GM12878 (cell line): ENCODE data around the gene CNTNAP2. TPM values are rescaled to one million over a fixed set of nuclear protein-coding genes. Genes with fewer than 3 reads are reported as not detected.

Source experiments
- ATAC-seq: fragments of 200-7000 bp; cut with Tn5 transposase; 3 replicates; pipeline ENCODE4 v1.9.1; 2020; ENCODE audit warnings: mild to moderate bottlenecking, moderate library complexity
- BruUV-seq: library from RNA; stranded (reverse); fragments of 400-500 nt; replicated peaks from 2 replicates; lab custom pipeline; 2021; lab: Mats Ljungman, UMichigan
- CTCF ChIA-PET: fragments of 300-600 bp; sonication (Branson Sonifier 250); formaldehyde crosslinking; extraction: SDS; loops from one replicate; lab custom pipeline; 2021; ENCODE audit warnings: inconsistent platforms; lab: Yijun Ruan, JAX
- POLR2A ChIA-PET: fragments of 350-600 bp; formaldehyde crosslinking; extraction: SDS; loops from one replicate; lab custom pipeline; 2021; ENCODE audit warnings: inconsistent platforms; lab: Charles Lee
- RAD21 ChIA-PET: fragments of 300-600 bp; sonication (Branson Sonifier 250); formaldehyde crosslinking; loops from one replicate; lab custom pipeline; 2023; ENCODE audit warnings: antibody characterized with exemption; ENCODE audit not compliant: unreplicated experiment; lab: Charles Lee
- SMC1A ChIA-PET: fragments of 300-600 bp; sonication (Branson Sonifier 250); formaldehyde crosslinking; loops from one replicate; lab custom pipeline; 2023; ENCODE audit not compliant: unreplicated experiment, uncharacterized antibody; lab: Charles Lee
- DNase-seq: peaks from one replicate; pipeline ENCODE4 v3.0.0-alpha.2; 2011; ENCODE audit warnings: low read depth, low spot score
- FAIRE-seq: peaks from 3 replicates; lab custom pipeline; 2011; peaks lifted over from hg19 to GRCh38; lab: Jason Lieb, UNC
- H2AFZ ChIP-seq: 2 replicates; pipeline ENCODE4 v1.6.0; 2011; ENCODE audit warnings: low read depth, low read length, control low read depth; ENCODE audit not compliant: control insufficient read depth
- H3K27ac ChIP-seq: 2 replicates; pipeline ENCODE4 v1.5.1; 2011; ENCODE audit warnings: control low read depth; ENCODE audit not compliant: control insufficient read depth, insufficient read depth
- H3K27me3 ChIP-seq, 2 experiments: replicated peaks in 1 of 2; 2 replicates each; pipeline versions ENCODE4 v1.6.0 to v1.6.1; 2011; ENCODE audit warnings: low read length in 1 of 2; ENCODE audit not compliant: control insufficient read depth in 2 of 2, insufficient read depth in 2 of 2
- H3K36me3 ChIP-seq, 2 experiments: 2 replicates each; pipeline ENCODE4 v1.5.1; 2011; ENCODE audit warnings: low read length in 1 of 2; ENCODE audit not compliant: control insufficient read depth in 2 of 2, insufficient read depth in 2 of 2
- H3K4me1 ChIP-seq: 2 replicates; pipeline ENCODE4 v1.6.1; 2011; ENCODE audit warnings: mild to moderate bottlenecking, low read length, moderate library complexity, mixed read lengths; ENCODE audit not compliant: control insufficient read depth, insufficient read depth
- H3K4me2 ChIP-seq: 2 replicates; pipeline ENCODE4 v1.6.0; 2011; ENCODE audit warnings: control low read depth; ENCODE audit not compliant: control insufficient read depth, insufficient read depth
- H3K4me3 ChIP-seq: fragments of 200-600 bp; sonication (generic); 2 replicates; pipeline ENCODE4 v1.5.1; 2016
- H3K79me2 ChIP-seq: 2 replicates; pipeline ENCODE4 v1.6.0; 2011; ENCODE audit warnings: low read length; ENCODE audit not compliant: control insufficient read depth, insufficient read depth
- H3K9ac ChIP-seq: 2 replicates; pipeline ENCODE4 v1.8.0; 2011; ENCODE audit warnings: low read length, control low read depth, mixed read lengths; ENCODE audit not compliant: control insufficient read depth, insufficient read depth
- H3K9me3 ChIP-seq: replicated peaks from 3 replicates; pipeline ENCODE4 v1.5.1; 2011; ENCODE audit warnings: mild to moderate bottlenecking, low read length; ENCODE audit not compliant: control insufficient read depth, insufficient read depth
- H4K20me1 ChIP-seq: 2 replicates; pipeline ENCODE4 v1.6.0; 2011; ENCODE audit not compliant: control insufficient read depth, insufficient read depth
- ATF2 ChIP-seq: IDR thresholded peaks from 2 replicates; pipeline ENCODE4 v1.6.1; 2012; ENCODE audit warnings: low read length, inconsistent platforms
- IRF3 ChIP-seq: fragments of 450-650 bp; IDR thresholded peaks from 2 replicates; pipeline ENCODE4 v1.6.1; 2014; ENCODE audit warnings: mild to moderate bottlenecking
- KAT2A ChIP-seq: conservative IDR thresholded peaks from 2 replicates; pipeline ENCODE4 v1.6.1; 2011; ENCODE audit warnings: low read depth, low read length; ENCODE audit not compliant: control insufficient read depth
- MYC ChIP-seq: IDR thresholded peaks from 2 replicates; pipeline ENCODE4 v1.6.1; 2011; ENCODE audit warnings: mild to moderate bottlenecking, low read length, moderate library complexity, inconsistent platforms; ENCODE audit not compliant: insufficient read depth, insufficient replicate concordance, insufficient read length, severe bottlenecking
- RFX5 ChIP-seq: IDR thresholded peaks from 2 replicates; pipeline ENCODE4 v1.6.1; 2011; ENCODE audit warnings: low read depth, low read length, improper control_type of control experiment
- TCF12 ChIP-seq: IDR thresholded peaks from 2 replicates; pipeline ENCODE4 v1.6.1; 2011; ENCODE audit warnings: low read depth, mild to moderate bottlenecking, low read length
- WGBS: methylation state at CpG from one replicate; pipeline ENCODE4 v1.1.6; 2016; ENCODE audit warnings: low lambda C conversion rate; ENCODE audit not compliant: insufficient replicate concordance, insufficient coverage; ENCODE audit errors: missing lambda C conversion rate; 5-methylcytosine and 5-hydroxymethylcytosine counted together
- in situ Hi-C: fragments of 300-500 bp; cut with MboI; formaldehyde crosslinking; loops from 9 replicates; pipeline ENCODE4 v1.14.3; 2018; ENCODE audit warnings: mixed read lengths
- intact Hi-C: fragments of 100-400 bp; cut with micrococcal nuclease; formaldehyde crosslinking; loops from one replicate; pipeline ENCODE4 v1.14.2; 2022; ENCODE audit not compliant: unreplicated experiment
- polyA plus RNA-seq, 11 experiments: library from polyadenylated mRNA; depleted of rRNA in 4 of 11; unstranded in 6 of 11; stranded (reverse) in 5 of 11; fragments of >200 nt; fragmentation: Nextera tagmentation in 4 of 11; fragmentation: Illumina TruSeq in 1 of 11; extraction: Ambion mirVana in 4 of 11; extraction: Trizol in 1 of 11; gene quantifications; 1 replicate in 1 of 11; 2 replicates in 10 of 11; pipeline versions ENCODE4 v1.2.1 to v1.2.3, GENCODE V29; 2011 to 2016; ENCODE audit warnings: inconsistent platforms in 2 of 11, missing spikeins in 2 of 11, low read depth in 1 of 11
- total RNA-seq, 4 experiments: library from RNA; depleted of rRNA in 3 of 4; stranded (reverse); fragments of >200 nt in 3 of 4; fragmentation: Illumina TruSeq in 1 of 4; extraction: Trizol in 1 of 4; gene quantifications; 2 replicates each; pipeline versions ENCODE4 v1.2.1 to v1.2.3, GENCODE V29; 2013 to 2021

Gene CNTNAP2
- total and polyA plus RNA-seq, 10 of the 15 experiments (the other 5 are each of a cell fraction or from before 2014, with no cell fraction given): 0.03 to 0.08 (median 0.03) TPM; not detected in 7

GRCh38 chr7:146735992-146736391 lies 619.4 kb downstream of the CNTNAP2 start:
- no peak overlapping the region for H2AFZ ChIP-seq
- 25% methylated on average over 2 of the region's 2 CpGs for WGBS
- H3K27ac ChIP-seq: no peak overlapping the region
- H3K4me2 ChIP-seq: no peak overlapping the region
- TF ChIP-seq IRF3 (no peak), MYC (no peak), TCF12 (no peak), RFX5 (no peak), KAT2A (no peak), ATF2 (no peak)
- H4K20me1 ChIP-seq: no peaks in the 10 kb centered on the region
- H3K9me3 ChIP-seq: no peaks in the 10 kb centered on the region
- H3K36me3 ChIP-seq: no peaks in the 10 kb centered on the region
- no peaks in the 10 kb centered on the region for H3K79me2 ChIP-seq
- ATAC-seq: no peak
- BruUV-seq: no TSS peak
- FAIRE-seq: no peak
- in situ Hi-C loops (no loop called here), intact Hi-C loops (no loop called here)
- no peaks in the 10 kb centered on the region for H3K27me3 ChIP-seq
- RAD21 ChIA-PET: no interaction called here
- no peak overlapping the region for H3K4me3 ChIP-seq
- no peak overlapping the region for H3K9ac ChIP-seq
- no peaks in the 10 kb centered on the region for H3K4me1 ChIP-seq
- CTCF ChIA-PET: no interaction called here
- POLR2A ChIA-PET: no interaction called here
- DNase-seq: no peak
- SMC1A ChIA-PET: interaction anchor here (0.5 kb wide), 1 partner anchor 947 kb away, joined by 4 read pairs; no protein-coding TSS in a partner anchor
